Vagina (tissue), 2 donors: Measurements from ENCODE around the gene GABBR2.

Experiments used
- POLR2A ChIP-seq, 2 donors: fragments of 450-650 bp; IDR thresholded peaks; one replicate each; pipeline ENCODE4 v1.6.1; 2017; ENCODE audit warnings: antibody characterized with exemption in 2 of 2, mild to moderate bottlenecking in 2 of 2, moderate library complexity in 2 of 2
- POLR2AphosphoS5 ChIP-seq, 2 donors: sonication (generic); formaldehyde crosslinking; IDR thresholded peaks; one replicate each; pipeline ENCODE4 v1.9.0; 2017; ENCODE audit warnings: antibody characterized with exemption in 2 of 2, mild to moderate bottlenecking in 2 of 2, low read depth in 1 of 2; ENCODE audit not compliant: insufficient read depth in 1 of 2
- TF ChIP-seq, protein P1 (sequence below), 3 experiments: fragments of 450-650 bp in 2 of 3; fragments of 200-600 bp in 1 of 3; sonication (generic) in 1 of 3; IDR thresholded peaks; one replicate each; pipeline ENCODE4 v1.5.1; 2017 to 2019; ENCODE audit warnings: antibody characterized with exemption in 3 of 3, mild to moderate bottlenecking in 2 of 3, moderate library complexity in 2 of 3

- TF ChIP-seq POLR2A (IDR thresholded peaks at IDR 0.05) (no peak), POLR2AphosphoS5 (IDR thresholded peaks at IDR 0.05; ENCODE audit: insufficient read depth in 1 of 2, low read depth in 1 of 2) (no peak)
- TF ChIP-seq, protein P1, sequence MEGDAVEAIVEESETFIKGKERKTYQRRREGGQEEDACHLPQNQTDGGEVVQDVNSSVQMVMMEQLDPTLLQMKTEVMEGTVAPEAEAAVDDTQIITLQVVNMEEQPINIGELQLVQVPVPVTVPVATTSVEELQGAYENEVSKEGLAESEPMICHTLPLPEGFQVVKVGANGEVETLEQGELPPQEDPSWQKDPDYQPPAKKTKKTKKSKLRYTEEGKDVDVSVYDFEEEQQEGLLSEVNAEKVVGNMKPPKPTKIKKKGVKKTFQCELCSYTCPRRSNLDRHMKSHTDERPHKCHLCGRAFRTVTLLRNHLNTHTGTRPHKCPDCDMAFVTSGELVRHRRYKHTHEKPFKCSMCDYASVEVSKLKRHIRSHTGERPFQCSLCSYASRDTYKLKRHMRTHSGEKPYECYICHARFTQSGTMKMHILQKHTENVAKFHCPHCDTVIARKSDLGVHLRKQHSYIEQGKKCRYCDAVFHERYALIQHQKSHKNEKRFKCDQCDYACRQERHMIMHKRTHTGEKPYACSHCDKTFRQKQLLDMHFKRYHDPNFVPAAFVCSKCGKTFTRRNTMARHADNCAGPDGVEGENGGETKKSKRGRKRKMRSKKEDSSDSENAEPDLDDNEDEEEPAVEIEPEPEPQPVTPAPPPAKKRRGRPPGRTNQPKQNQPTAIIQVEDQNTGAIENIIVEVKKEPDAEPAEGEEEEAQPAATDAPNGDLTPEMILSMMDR (IDR thresholded peaks at IDR 0.05), result no peak
Observed at GRCh38 chr9:98640394-98640793, 68.3 kb downstream of the GABBR2 start.
